Measurements from ENCODE around the gene TMEM167A.

TMEM167A gene

DNA sequence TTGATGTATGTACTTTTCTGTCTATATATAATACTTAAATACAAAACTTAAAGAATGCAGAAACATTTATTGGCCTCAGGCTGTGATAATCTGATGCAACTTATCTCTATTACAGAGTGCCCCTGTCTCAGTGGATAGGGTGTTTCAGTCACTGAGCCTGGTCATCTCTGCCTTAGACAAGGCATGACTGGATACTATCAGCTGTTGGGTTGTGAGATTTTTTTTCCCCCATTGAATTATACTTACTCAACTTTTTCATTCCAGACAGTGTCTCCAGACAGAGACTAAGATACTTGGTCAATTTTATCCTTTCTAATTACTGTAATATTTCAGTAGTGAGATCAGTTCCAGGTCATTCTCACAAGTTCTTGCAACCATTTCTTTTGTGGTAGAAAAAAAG lies 26.8 kb upstream of the TMEM167A start:
- TF ChIP-seq, protein P1, sequence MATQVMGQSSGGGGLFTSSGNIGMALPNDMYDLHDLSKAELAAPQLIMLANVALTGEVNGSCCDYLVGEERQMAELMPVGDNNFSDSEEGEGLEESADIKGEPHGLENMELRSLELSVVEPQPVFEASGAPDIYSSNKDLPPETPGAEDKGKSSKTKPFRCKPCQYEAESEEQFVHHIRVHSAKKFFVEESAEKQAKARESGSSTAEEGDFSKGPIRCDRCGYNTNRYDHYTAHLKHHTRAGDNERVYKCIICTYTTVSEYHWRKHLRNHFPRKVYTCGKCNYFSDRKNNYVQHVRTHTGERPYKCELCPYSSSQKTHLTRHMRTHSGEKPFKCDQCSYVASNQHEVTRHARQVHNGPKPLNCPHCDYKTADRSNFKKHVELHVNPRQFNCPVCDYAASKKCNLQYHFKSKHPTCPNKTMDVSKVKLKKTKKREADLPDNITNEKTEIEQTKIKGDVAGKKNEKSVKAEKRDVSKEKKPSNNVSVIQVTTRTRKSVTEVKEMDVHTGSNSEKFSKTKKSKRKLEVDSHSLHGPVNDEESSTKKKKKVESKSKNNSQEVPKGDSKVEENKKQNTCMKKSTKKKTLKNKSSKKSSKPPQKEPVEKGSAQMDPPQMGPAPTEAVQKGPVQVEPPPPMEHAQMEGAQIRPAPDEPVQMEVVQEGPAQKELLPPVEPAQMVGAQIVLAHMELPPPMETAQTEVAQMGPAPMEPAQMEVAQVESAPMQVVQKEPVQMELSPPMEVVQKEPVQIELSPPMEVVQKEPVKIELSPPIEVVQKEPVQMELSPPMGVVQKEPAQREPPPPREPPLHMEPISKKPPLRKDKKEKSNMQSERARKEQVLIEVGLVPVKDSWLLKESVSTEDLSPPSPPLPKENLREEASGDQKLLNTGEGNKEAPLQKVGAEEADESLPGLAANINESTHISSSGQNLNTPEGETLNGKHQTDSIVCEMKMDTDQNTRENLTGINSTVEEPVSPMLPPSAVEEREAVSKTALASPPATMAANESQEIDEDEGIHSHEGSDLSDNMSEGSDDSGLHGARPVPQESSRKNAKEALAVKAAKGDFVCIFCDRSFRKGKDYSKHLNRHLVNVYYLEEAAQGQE (IDR thresholded peaks at IDR 0.05; ENCODE audit: insufficient replicate concordance, low read depth) = no peak
- no peak for TF ChIP-seq SPI1 (IDR thresholded peaks at IDR 0.05; ENCODE audit: borderline replicate concordance, low read depth)
- no peak for TF ChIP-seq POLR2AphosphoS5 (IDR thresholded peaks at IDR 0.05; ENCODE audit: low read depth)
- no peak for TF ChIP-seq GABPA (IDR thresholded peaks at IDR 0.05; ENCODE audit: low read depth)
- no peak for TF ChIP-seq CTCF (IDR thresholded peaks at IDR 0.05; ENCODE audit: insufficient read depth, low read length)

DNA sequence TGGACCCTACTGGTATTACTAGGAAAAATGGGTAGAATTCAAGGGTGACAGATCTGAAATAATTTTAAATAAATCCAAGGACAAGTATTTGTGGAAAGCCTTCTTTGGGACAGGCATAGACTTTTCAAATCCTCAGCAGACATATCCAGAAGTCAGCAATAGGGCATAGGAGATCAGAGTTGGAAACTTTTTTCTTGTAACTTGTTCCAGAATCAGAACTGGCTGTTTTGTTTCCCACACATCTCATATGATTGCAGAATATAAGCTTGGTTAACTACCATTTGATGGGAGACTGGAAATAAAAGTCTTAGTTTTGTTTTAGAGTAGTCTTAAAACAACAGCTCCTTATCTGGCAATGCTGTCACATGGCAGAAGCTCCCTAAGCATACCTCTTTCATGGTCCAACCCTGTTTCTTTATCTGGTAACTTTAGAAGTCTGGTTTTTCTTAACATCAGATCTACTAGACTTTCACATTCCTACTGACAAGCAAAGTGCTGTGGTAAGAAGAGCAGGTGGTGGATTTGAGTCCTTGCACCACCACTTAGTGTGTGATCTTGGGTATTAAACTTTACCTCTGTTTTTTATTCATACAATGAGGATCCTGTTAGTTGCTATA lies 25.3 kb upstream of the TMEM167A start:
- TF ChIP-seq CTCF (IDR thresholded peaks at IDR 0.05; ENCODE audit: insufficient read depth, low read length) (no peak), GABPA (IDR thresholded peaks at IDR 0.05; ENCODE audit: low read depth) (no peak), POLR2AphosphoS5 (IDR thresholded peaks at IDR 0.05; ENCODE audit: low read depth) (no peak), SPI1 (IDR thresholded peaks at IDR 0.05; ENCODE audit: borderline replicate concordance, low read depth) (no peak)
- TF ChIP-seq, protein P1 (IDR thresholded peaks at IDR 0.05; ENCODE audit: insufficient replicate concordance, low read depth) = no peak
- no peak for DNase-seq (ENCODE audit: low read depth in 1 of 2, low spot score in 1 of 2)
- Histone ChIP-seq H3K27me3 (ENCODE audit: insufficient read depth, poor library complexity, severe bottlenecking) (no peaks in the 10 kb centered on the region), H3K27ac (replicated peaks) (no peak overlapping the region), H3K4me3 (replicated peaks; ENCODE audit: insufficient read depth, low read length) (no peak overlapping the region)

More for the DNA sequence above, 26.8 kb upstream of the TMEM167A start:
- no peak overlapping the region for H3K27ac ChIP-seq (replicated peaks)
- no peak for DNase-seq (ENCODE audit: low read depth in 1 of 2, low spot score in 1 of 2)
- no peak overlapping the region for H3K4me3 ChIP-seq (replicated peaks; ENCODE audit: insufficient read depth, low read length)
- no peaks in the 10 kb centered on the region for H3K27me3 ChIP-seq (ENCODE audit: insufficient read depth, poor library complexity, severe bottlenecking)

- TF ChIP-seq CTCF (IDR thresholded peaks at IDR 0.05; ENCODE audit: insufficient read depth, low read length) (no peak), POLR2AphosphoS5 (IDR thresholded peaks at IDR 0.05; ENCODE audit: low read depth) (no peak), SPI1 (IDR thresholded peaks at IDR 0.05; ENCODE audit: borderline replicate concordance, low read depth) (no peak), GABPA (IDR thresholded peaks at IDR 0.05; ENCODE audit: low read depth) (no peak)
- TF ChIP-seq, protein P1 (IDR thresholded peaks at IDR 0.05; ENCODE audit: insufficient replicate concordance, low read depth) = no peak
- Histone ChIP-seq H3K27me3 (ENCODE audit: insufficient read depth, poor library complexity, severe bottlenecking) (no peaks in the 10 kb centered on the region), H3K4me3 (replicated peaks; ENCODE audit: insufficient read depth, low read length) (no peak overlapping the region), H3K27ac (replicated peaks) (no peak overlapping the region)
- no peak for DNase-seq (ENCODE audit: low read depth in 1 of 2, low spot score in 1 of 2)
These were observed 24.3 kb upstream of the TMEM167A start for GRCh38 chr5:83101514-83101913.
